ENCODE data around the gene MIP. TPM values are rescaled to one million over a fixed set of nuclear protein-coding genes. Genes with fewer than 3 reads are reported as not detected.
"Not testable (repeated sequence)": the region's sequence is repeated elsewhere in the genome, so short reads cannot be mapped to it uniquely, and the experiment has no call there.

The MIP gene
- total RNA-seq, 1 experiment from 2014 or later, result not detected

DNA sequence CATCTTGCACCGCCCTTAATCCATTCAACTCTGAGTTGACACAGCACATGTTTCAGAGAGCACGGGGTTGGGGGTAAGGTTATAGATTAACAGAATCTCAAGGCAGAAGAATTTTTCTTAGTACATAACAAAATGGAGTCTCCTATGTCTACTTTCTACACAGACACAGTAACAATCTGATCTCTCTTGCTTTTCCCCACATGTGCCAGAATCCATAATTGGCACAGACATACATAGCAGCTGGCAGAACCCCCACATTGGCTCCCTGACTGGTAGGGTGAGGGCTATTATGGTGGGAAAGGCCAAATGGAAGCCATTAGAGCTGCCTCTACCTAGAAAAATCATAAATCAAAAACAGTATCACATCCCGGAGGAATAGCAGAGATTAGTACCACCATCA lies 53.3 kb downstream of the MIP start:
- H3K4me3 ChIP-seq (ENCODE audit: low read depth in 2 of 2, low read length in 2 of 2); H3K27ac ChIP-seq (ENCODE audit: low read length); H3K36me3 ChIP-seq (ENCODE audit: control insufficient read depth, insufficient read depth, low read length); intact Hi-C loops (cut with micrococcal nuclease; ENCODE audit: unreplicated experiment); in situ Hi-C loops (cut with HindIII; ENCODE audit: low pct_unique_long_range_greater_than_20kb, low sequenced_read_pairs); H3K27me3 ChIP-seq (ENCODE audit: control insufficient read depth, insufficient read depth, low read length); POLR2A ChIA-PET; CTCF ChIA-PET; DNase-seq (ENCODE audit: low read depth, low spot score); H3K9me3 ChIP-seq (ENCODE audit: control insufficient read depth, insufficient read depth, low read depth, low read length); BruUV-seq (replicated peaks); H3K4me1 ChIP-seq (ENCODE audit: control insufficient read depth, insufficient read depth, low read length); ATAC-seq: not testable (repeated sequence)

Other genes starting within 250 kb of the MIP start
- 35.3 TPM for gene RNF41, start 232.7 kb downstream of the MIP start, total RNA-seq (2021; ENCODE audit: unreplicated experiment)
- 99.6 TPM for gene NABP2, start 230.3 kb downstream of the MIP start, total RNA-seq (2021; ENCODE audit: unreplicated experiment)
- gene SLC39A5, start 224.6 kb downstream of the MIP start, total RNA-seq (2021; ENCODE audit: unreplicated experiment), result 0.23 TPM
- 67.5 TPM for gene ANKRD52, start 196.3 kb downstream of the MIP start, total RNA-seq (2021; ENCODE audit: unreplicated experiment)
- 20.0 TPM for gene COQ10A, start 187.7 kb downstream of the MIP start, total RNA-seq (2021; ENCODE audit: unreplicated experiment)
- 240 TPM for gene CS, start 154.3 kb downstream of the MIP start, total RNA-seq (2021; ENCODE audit: unreplicated experiment)
- gene CNPY2, start 138.7 kb downstream of the MIP start, total RNA-seq (2021; ENCODE audit: unreplicated experiment), result 115 TPM
- 71.9 TPM for gene PAN2, start 120.7 kb downstream of the MIP start, total RNA-seq (2021; ENCODE audit: unreplicated experiment)
- gene IL23A, start 115.8 kb downstream of the MIP start, total RNA-seq (2021; ENCODE audit: unreplicated experiment), result 0.41 TPM
- 50.4 TPM for gene STAT2, start 94.5 kb downstream of the MIP start, total RNA-seq (2021; ENCODE audit: unreplicated experiment)
- 0.10 TPM for gene APOF, start 91.8 kb downstream of the MIP start, total RNA-seq (2021; ENCODE audit: unreplicated experiment)
- 46.2 TPM for gene TIMELESS, start 5.2 kb downstream of the MIP start, total RNA-seq (2021; ENCODE audit: unreplicated experiment)
- gene SPRYD4, start 13.9 kb upstream of the MIP start, total RNA-seq (2021; ENCODE audit: unreplicated experiment), result 3.7 TPM
- gene GLS2, start 33.5 kb upstream of the MIP start, total RNA-seq (2021; ENCODE audit: unreplicated experiment), result 1.3 TPM
- gene RBMS2, start 67.2 kb upstream of the MIP start, total RNA-seq (2021; ENCODE audit: unreplicated experiment), result 18.2 TPM
- 131 TPM for gene BAZ2A, start 175.7 kb upstream of the MIP start, total RNA-seq (2021; ENCODE audit: unreplicated experiment)
- gene ATP5F1B, start 191.3 kb upstream of the MIP start, total RNA-seq (2021; ENCODE audit: unreplicated experiment), result 999 TPM
- gene PTGES3, start 233.6 kb upstream of the MIP start, total RNA-seq (2021; ENCODE audit: unreplicated experiment), result 339 TPM